KOPT-K1 (cell line): ENCODE data around the gene TESMIN.

Source experiments
- H3K27ac ChIP-seq: fragments of 200-600 bp; sonication (generic); 2 replicates; pipeline ENCODE4 v1.5.1; 2016; ENCODE audit warnings: antibody characterized with exemption, mild to moderate bottlenecking, low read depth, low read length; ENCODE audit not compliant: poor library complexity, severe bottlenecking
- H3K36me3 ChIP-seq: fragments of 200-600 bp; sonication (generic); 2 replicates; pipeline ENCODE4 v1.5.1; 2017; ENCODE audit warnings: antibody characterized with exemption, mild to moderate bottlenecking, low read length, moderate library complexity; ENCODE audit not compliant: insufficient read depth
- H3K9me3 ChIP-seq: fragments of 200-600 bp; sonication (generic); 2 replicates; pipeline ENCODE4 v1.5.1; 2017; ENCODE audit warnings: antibody characterized with exemption, low read length, mild to moderate bottlenecking; ENCODE audit not compliant: insufficient read depth, poor library complexity, severe bottlenecking

Gene TESMIN

GRCh38 chr11:68749229-68750123, 1.8 kb downstream of the TESMIN start:
- Histone ChIP-seq H3K27ac (no peak overlapping the region), H3K36me3 (no peaks in the 10 kb centered on the region), H3K9me3 (no peaks in the 10 kb centered on the region)

- H3K36me3 ChIP-seq = no peaks in the 10 kb centered on the region
- H3K9me3 ChIP-seq = no peaks in the 10 kb centered on the region
- H3K27ac ChIP-seq = no peak overlapping the region
Measured at GRCh38 chr11:68748061-68748460, 3.3 kb downstream of the TESMIN start.

- H3K9me3 ChIP-seq = no peaks in the 10 kb centered on the region
- no peak overlapping the region for H3K27ac ChIP-seq
- no peaks in the 10 kb centered on the region for H3K36me3 ChIP-seq
Measured at GRCh38 chr11:68743539-68743938, 7.8 kb downstream of the TESMIN start.

GRCh38 chr11:68741463-68741862, 9.9 kb downstream of the TESMIN start:
- H3K27ac ChIP-seq = no peak overlapping the region
- H3K9me3 ChIP-seq = no peaks in the 10 kb centered on the region
- H3K36me3 ChIP-seq = no peaks in the 10 kb centered on the region

- Histone ChIP-seq H3K9me3 (no peaks in the 10 kb centered on the region), H3K36me3 (no peaks in the 10 kb centered on the region), H3K27ac (no peak overlapping the region)
Measured at GRCh38 chr11:68735646-68736045, 15.7 kb downstream of the TESMIN start.

GRCh38 chr11:68735125-68735524, 16.2 kb downstream of the TESMIN start:
- Histone ChIP-seq H3K36me3 (no peaks in the 10 kb centered on the region), H3K27ac (no peak overlapping the region), H3K9me3 (no peaks in the 10 kb centered on the region)

- H3K36me3 ChIP-seq = no peaks in the 10 kb centered on the region
- no peaks in the 10 kb centered on the region for H3K9me3 ChIP-seq
Measured at GRCh38 chr11:68734111-68734510, 17.2 kb downstream of the TESMIN start.

GRCh38 chr11:68727783-68728182, 23.5 kb downstream of the TESMIN start:
- Histone ChIP-seq H3K36me3 (no peaks in the 10 kb centered on the region), H3K27ac (no peak overlapping the region), H3K9me3 (no peaks in the 10 kb centered on the region)

More at GRCh38 chr11:68734111-68734510, 17.2 kb downstream of the TESMIN start:
- no peak overlapping the region for H3K27ac ChIP-seq

- Histone ChIP-seq H3K36me3 (no peaks in the 10 kb centered on the region), H3K27ac (no peak overlapping the region), H3K9me3 (peaks cover 12% of the 10 kb centered on the region)
Measured at GRCh38 chr11:68724293-68724692, 27.0 kb downstream of the TESMIN start.

GRCh38 chr11:68722143-68722542, 29.2 kb downstream of the TESMIN start:
- no peaks in the 10 kb centered on the region for H3K36me3 ChIP-seq
- H3K27ac ChIP-seq = no peak overlapping the region
- peaks cover 17% of the 10 kb centered on the region for H3K9me3 ChIP-seq

- H3K9me3 ChIP-seq = peaks cover 17% of the 10 kb centered on the region
- no peaks in the 10 kb centered on the region for H3K36me3 ChIP-seq
- no peak overlapping the region for H3K27ac ChIP-seq
Measured at GRCh38 chr11:68721075-68721474, 30.2 kb downstream of the TESMIN start.

- H3K36me3 ChIP-seq = no peaks in the 10 kb centered on the region
- no peak overlapping the region for H3K27ac ChIP-seq
- peaks cover 17% of the 10 kb centered on the region for H3K9me3 ChIP-seq
Measured at GRCh38 chr11:68715456-68716122, 35.7 kb downstream of the TESMIN start.

GRCh38 chr11:68714060-68714856, 37.1 kb downstream of the TESMIN start:
- Histone ChIP-seq H3K36me3 (no peaks in the 10 kb centered on the region), H3K9me3 (peaks cover 4% of the 10 kb centered on the region), H3K27ac (no peak overlapping the region)

GRCh38 chr11:68711114-68711513, 40.2 kb downstream of the TESMIN start:
- H3K27ac ChIP-seq = no peak overlapping the region

GRCh38 chr11:68710409-68710808, 40.9 kb downstream of the TESMIN start:
- Histone ChIP-seq H3K36me3 (no peaks in the 10 kb centered on the region), H3K27ac (no peak overlapping the region), H3K9me3 (no peaks in the 10 kb centered on the region)

More at GRCh38 chr11:68711114-68711513, 40.2 kb downstream of the TESMIN start:
- no peaks in the 10 kb centered on the region for H3K36me3 ChIP-seq
- no peaks in the 10 kb centered on the region for H3K9me3 ChIP-seq
